COLO668 (cell line): ENCODE measurements around the gene PAX7.
"Not testable (repeated sequence)": the region's sequence is repeated elsewhere in the genome, so short reads cannot be mapped to it uniquely, and the experiment has no call there.

Source experiments
- DNase-seq: peaks from one replicate; lab custom pipeline; 2025; ENCODE audit not compliant: unreplicated experiment; lab: John Stamatoyannopoulos, UW

Gene PAX7

DNA sequence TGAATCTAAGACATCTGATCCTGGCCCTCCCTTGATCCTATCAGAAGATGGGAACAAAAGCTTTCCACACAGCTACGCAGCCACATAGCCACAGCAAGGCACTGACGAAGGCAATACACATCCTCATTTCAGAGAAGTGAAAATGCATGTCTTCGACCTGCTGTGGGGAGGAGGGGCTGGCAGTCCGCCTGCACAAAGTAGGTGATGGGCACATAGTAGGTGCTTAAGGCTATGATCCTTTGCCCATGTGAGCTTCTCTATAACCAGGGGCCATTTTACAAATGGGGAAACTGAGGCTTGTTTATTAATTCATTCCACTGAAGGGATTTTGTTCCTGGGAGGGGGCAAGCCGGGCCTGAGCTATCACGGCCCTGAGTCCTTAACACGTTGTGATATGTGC lies 94.2 kb downstream of the PAX7 start:
- no peak for DNase-seq

DNA sequence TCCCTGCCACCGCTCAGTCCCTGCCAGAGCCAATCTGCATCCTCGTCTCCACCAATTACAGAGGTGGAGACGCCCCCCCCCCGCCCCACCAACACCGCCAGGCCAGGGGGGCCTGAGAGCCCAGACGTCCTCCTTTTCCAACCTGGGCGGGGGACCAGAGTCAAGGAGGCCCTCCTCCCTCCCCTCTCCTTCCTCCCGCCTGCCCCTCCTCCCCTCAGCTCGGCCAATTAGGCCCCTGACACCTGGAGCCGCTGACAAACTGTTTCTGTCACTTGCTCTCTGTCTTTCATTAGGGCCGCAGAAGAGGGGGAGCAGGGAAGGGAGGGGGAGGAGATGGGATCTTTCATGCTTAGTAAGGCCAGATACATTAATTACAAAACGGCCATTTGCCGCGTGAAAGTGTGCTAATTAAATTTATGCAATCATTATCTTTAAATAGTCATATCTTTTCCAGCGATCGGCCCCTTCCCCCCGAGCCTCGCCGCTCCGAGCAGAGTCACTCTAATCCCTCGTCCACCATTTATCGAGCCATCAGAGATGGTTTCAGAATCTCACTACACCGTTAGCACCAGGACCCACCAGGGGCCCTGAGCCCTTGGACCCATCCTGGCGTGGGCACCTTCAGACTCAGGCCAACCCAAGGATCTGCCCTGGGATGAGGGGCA lies 94.7 kb downstream of the PAX7 start:
- DNase-seq: no peak

GRCh38 chr1:18726368-18726767 lies 95.7 kb downstream of the PAX7 start:
- no peak for DNase-seq

DNA sequence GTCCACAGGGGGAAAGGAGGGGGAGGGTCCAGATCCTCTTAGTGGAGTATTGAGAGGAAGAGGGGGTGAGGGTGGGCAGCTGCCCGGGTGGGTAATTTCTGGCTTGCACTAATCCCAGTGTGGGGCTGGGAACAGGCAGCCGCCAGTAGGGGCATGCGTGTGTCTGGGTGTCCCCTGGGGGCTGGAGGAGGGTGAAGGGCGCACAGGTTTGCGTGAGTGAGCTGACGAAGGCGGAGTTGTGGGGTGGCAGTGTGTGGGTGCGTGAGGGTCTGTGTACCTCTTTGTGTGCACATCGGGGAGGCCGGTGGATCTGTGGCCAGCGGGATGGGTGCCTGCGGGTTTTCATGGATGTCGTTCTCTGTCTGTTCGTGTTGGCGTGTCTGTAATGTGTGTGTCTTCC lies 97.3 kb downstream of the PAX7 start:
- DNase-seq: no peak

DNA sequence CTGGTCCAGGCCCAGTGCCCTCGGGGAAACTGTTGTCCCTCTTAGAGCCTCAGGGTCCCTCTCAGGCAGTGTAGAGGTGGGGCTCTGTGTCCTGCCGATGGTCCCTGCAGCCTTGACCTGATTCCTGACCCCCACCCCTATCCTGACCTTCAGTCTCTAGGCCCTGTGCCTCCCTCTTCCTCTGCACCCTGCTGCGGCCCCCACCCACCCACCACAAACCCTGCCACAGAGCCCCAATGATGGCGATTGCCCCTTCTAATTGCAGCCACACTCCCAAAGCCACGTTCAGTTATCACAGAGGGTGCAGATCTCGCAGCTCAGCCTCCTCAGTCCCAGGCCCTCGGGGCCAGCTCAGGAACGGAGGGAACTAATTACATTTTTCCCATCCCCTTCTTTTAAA lies 99.7 kb downstream of the PAX7 start:
- no peak for DNase-seq

DNA sequence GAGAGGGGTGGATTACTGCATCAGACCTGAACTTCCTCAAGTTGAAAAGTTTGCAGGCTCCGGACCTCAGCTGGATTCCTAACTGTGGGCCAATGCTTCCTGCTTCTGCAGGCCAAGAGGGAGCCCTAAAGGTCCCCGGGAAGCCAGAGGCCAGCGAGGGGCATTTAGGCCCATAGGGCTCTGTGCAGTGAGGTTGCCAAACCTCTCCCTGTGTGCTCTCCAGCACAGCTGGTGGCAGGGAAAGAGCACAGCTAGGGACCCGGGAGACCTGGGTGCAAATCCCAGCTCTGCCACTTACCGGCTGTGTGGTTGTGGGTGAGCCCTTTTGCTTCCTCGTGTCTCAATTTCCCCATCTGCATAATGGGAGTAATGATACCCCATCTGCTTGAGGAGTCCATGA lies 100.5 kb downstream of the PAX7 start:
- no peak for DNase-seq

DNA sequence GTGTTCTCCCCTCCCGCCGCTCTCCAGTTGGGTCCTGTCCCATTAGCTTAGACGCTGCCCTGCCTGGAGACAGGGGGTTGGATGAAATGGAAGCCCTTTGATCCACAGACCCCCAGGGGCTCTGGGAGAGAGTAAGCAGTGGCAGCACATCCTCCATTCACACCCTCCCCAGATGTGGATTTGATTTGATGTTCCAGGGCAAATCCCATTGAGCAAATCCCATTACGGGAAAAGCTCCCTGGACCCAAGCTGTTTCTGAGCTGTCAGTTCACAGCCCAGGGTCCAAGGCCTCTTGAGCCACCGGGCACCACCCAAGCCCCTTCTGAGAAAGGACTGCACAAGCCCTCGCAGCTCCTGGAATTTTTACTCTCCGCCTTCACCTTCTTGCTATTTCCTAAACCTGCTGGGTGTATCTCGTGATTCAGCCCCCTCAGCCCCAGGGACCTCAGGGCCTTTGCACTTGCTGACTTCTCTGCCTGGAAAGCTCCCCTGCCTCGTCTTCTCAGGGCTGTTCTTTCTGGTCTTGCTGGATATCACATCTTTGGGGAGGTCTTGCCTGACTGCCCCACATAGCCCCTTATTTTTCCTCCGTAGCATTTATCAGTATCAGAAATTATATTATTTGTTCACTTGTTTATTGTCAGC lies 101.1 kb downstream of the PAX7 start:
- no peak for DNase-seq

DNA sequence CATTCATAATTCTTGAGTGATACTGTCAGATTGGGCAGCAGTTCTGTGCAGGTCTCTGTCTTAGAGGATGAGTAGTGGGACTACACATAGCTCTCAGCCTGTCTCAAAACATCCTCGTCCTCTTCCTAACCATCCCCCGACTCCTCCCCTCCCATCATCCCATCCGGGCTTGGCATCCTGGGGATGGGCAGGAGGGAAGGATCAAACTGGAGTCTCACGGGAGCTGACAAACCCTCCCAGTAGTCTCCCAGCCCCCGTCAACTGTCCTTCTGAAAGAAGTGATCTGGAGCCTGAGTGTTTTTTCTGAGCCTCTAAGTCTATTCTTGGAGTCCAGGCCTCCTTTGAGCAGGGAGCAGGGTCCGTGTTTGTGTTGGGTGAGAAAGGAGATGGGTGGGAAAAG lies 102.0 kb downstream of the PAX7 start:
- no peak for DNase-seq

- DNase-seq: no peak
These were observed 103.4 kb downstream of the PAX7 start for GRCh38 chr1:18734001-18734400.

DNA sequence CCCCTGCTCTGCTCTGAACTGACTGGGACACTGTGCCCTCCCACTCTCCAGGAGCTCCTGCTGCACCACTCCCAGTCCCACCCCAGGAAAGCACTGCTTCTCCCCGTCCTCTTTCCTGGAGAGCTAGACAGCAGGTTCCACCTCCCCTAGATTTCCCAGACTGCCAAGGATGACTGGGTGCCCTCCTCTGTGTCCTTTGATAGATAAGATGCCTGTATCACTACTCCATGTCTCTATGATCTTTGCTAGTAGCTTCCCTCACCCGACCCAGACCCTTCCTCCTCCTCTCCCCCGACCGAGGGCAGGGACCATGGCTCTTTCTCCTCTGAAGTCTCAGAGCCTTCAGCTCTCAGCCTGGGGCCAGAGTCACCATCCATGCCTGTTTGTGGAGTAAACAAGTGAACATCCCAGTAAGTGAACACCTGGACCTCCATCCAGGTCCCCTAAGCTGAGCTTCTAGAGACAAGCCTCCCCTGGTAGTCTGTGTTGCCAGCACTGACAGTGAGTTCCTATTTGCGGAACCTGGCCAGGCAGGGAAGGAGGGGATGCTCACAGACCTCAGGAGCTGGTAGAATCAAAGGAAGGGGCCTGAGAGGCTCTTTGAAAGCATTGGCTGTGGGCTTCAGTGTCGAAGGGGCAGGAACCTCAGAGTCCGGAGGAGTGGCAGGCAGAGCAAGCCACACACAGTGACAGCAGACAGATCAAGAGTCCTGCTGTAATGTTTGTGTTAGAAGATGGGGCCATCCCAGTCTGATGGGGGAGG lies 104.0 kb downstream of the PAX7 start:
- DNase-seq: no peak

DNA sequence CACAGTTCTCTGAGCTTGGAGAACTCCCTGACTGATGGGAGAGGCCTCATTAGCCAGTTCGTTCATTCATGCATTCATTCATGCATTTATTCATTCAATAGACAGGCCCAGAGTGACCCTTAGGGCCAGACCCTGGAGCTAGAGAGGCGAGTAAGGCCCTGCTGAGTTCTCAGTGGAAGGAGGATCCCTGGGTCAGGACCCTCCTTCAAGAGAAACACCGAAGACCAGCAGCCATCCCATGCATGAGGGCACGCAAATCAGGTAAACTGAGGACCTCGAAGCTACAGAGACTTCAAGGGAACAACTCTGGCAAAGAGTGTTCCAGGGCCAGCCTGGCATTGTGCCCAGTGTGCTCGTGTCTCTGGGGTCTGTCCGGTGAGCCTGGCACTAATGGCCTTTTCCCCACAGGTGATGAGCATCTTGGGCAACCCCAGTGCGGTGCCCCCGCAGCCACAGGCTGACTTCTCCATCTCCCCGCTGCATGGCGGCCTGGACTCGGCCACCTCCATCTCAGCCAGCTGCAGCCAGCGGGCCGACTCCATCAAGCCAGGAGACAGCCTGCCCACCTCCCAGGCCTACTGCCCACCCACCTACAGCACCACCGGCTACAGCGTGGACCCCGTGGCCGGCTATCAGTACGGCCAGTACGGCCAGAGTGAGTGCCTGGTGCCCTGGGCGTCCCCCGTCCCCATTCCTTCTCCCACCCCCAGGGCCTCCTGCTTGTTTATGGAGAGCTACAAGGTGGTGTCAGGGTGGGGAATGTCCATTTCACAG lies 104.8 kb downstream of the PAX7 start:
- DNase-seq: no peak

GRCh38 chr1:18736958-18737357 lies 106.3 kb downstream of the PAX7 start:
- DNase-seq: no peak

DNA sequence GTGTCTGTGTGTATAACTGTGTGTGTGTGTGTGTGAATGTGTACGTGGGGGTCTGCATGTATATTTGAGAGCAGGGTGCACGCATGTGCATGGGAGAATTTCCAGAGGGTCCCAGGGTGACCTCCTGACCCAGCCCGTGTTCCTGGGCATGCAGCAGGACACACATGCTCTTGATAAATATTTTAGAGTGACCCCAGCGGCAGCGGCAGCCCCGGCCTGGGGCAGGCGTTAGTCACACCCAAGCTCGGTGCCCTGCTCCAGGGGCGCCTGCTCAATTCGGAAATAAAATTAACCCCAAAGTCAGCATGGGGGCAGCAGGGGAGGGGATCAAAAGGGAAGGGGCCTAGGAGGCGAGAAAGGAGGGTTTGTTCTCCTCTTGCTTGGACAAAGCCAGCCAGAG lies 107.5 kb downstream of the PAX7 start:
- DNase-seq: no peak

- no peak for DNase-seq
These were observed 108.0 kb downstream of the PAX7 start for GRCh38 chr1:18738617-18739016.

DNA sequence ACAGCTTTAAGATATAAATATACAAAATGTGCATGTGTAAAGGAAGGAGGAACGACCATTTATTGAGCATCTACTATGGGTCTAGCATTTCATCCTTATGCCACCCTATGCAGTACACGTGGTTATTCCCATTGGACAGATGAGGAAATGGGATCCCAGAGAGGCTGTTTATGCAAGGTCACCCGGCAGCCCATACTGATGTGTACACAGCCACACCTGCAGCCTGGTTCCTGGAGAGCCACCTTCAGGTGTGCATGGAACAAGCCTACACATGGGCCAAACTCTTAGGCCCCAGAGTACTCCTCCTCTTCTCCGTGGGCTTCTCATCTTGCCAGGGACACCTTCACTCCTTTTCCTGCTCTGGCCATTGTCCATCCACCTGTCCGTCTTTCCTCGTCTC lies 108.8 kb downstream of the PAX7 start:
- DNase-seq: no peak

GRCh38 chr1:18739897-18740296 lies 109.3 kb downstream of the PAX7 start:
- no peak for DNase-seq

DNA sequence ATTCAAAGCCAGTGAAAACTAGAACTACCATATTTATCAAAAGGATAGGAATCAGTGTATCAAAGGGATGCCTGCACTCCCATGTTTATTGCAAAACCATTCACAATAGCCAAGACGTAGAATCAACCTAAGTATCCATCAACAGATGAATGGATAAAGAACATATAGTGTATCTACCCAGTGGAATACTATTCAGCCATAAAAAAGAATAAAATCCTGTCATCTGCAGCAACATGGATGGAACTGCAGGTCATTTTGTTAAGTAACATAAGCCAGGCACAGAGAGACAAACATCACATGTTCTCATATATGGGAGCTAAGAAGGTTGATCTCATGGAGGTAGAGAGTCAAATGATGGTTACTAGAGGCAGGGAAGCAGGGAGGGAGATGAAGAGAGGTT lies 110.0 kb downstream of the PAX7 start:
- no peak for DNase-seq

DNA sequence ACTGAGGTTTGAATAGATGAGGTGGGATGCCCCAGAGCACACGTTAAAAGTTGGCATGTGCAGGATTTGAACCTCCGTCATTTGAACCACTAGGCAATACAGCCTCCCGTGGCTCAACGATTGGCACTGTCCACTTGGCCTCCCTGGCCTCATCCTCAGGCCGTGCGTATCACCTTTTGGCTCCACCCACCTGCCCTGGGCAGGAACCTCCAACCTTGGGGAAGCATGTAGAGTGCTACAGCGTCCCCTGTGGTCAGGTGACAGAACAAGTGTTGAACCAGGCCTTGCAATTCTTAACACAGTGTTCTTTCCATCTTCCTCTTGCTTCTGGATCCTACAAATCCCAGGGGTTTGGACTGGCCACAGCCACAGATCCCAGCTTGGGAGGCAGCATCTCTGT lies 112.6 kb downstream of the PAX7 start:
- no peak for DNase-seq

- not testable (repeated sequence) for DNase-seq
These were observed 113.7 kb downstream of the PAX7 start for GRCh38 chr1:18744381-18744780.

DNA sequence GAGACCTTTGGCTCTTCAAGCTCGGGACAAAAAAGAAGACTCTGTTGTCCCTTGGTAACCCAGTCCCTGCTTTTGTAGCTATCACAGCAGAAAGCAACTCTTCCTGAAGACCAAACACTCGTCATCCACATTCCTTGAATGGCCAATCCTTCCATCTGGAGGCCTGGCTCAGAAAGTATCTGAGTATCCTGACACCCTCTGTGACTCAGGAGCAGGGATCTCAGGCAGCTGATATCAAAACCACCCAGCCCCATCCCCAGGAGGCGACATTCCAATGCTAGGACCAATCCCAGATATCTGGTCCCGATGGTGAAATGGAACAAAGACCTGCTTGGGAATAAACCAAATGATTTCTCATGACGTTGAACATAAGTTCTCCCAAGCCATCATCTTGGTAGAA lies 116.3 kb downstream of the PAX7 start:
- no peak for DNase-seq

DNA sequence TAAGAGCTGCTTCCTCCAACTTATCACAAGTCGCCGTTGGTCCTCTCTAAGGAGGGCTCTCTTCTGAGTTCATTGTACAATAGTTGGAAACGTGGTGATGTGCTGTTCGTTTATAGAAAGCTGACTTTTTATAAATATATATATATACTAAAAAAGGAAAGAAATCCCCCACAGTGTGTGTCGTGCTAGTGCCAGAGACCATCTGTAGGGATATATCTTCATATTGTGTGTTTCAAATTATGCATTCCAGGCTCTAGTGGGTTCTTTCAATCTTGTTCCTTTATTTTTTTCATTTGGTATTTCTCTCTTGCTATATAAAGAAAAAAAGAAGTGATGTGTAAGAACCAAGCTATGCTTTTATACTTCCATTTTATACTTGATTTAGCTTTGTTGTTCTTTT lies 117.0 kb downstream of the PAX7 start:
- no peak for DNase-seq

- no peak for DNase-seq
These were observed 117.8 kb downstream of the PAX7 start for GRCh38 chr1:18748435-18748834.
